Effector memory CD8-positive, alpha-beta T cell (primary cell): Measurements from ENCODE around the gene ARHGAP36.

Experiments
- ATAC-seq: fragments of 150-1000 bp; cut with Tn5 transposase; replicated peaks from 2 replicates; pipeline ENCODE4 v1.10.0; 2021; ENCODE audit warnings: mild to moderate bottlenecking, moderate library complexity
- DNase-seq, 3 experiments: peaks; one replicate each; pipeline ENCODE4 v3.0.0; 2021
- H3K27ac Mint-ChIP-seq, 2 donors: one replicate each; pipeline ENCODE4 v1.8.0; 2022; ENCODE audit warnings: mild to moderate bottlenecking in 2 of 2, mixed read lengths in 2 of 2, moderate library complexity in 2 of 2
- H3K27me3 Mint-ChIP-seq, 2 donors: one replicate each; pipeline ENCODE4 v1.8.0; 2022; ENCODE audit warnings: mixed read lengths in 2 of 2
- H3K36me3 Mint-ChIP-seq: one replicate; pipeline ENCODE4 v1.8.0; 2022; ENCODE audit warnings: mild to moderate bottlenecking, moderate library complexity, mixed read lengths; ENCODE audit not compliant: insufficient read depth
- H3K4me1 Mint-ChIP-seq, 2 donors: one replicate each; pipeline ENCODE4 v1.8.0; 2022; ENCODE audit warnings: low read depth in 2 of 2, mixed read lengths in 2 of 2
- H3K4me3 Mint-ChIP-seq, 2 donors: one replicate each; pipeline ENCODE4 v1.8.0; 2022; ENCODE audit warnings: mild to moderate bottlenecking in 2 of 2, mixed read lengths in 2 of 2, moderate library complexity in 2 of 2
- H3K9me3 Mint-ChIP-seq, 2 donors: one replicate each; pipeline ENCODE4 v1.8.0; 2022; ENCODE audit warnings: mixed read lengths in 2 of 2
- total RNA-seq, 9 experiments: gene quantifications; one replicate each; lab custom pipeline; 2026; lab: John Stamatoyannopoulos, UW

Gene ARHGAP36
- total RNA-seq: 0 to 0.11 (median 0) reads per million in 9 experiments

- no peak within 1 kb of the TSS for H3K4me3 Mint-ChIP-seq
- DNase-seq (no peak), ATAC-seq (no peak)
- no peaks in the 10 kb centered on the region for H3K9me3 Mint-ChIP-seq
- H3K27ac Mint-ChIP-seq: no peak within 1 kb of the TSS
- H3K4me1 Mint-ChIP-seq: no peaks in the 10 kb centered on the region
- no peaks in the 10 kb centered on the region for H3K36me3 Mint-ChIP-seq
- peaks cover 6 to 22% of the 10 kb centered on the region in 2 donors for H3K27me3 Mint-ChIP-seq
Measured at GRCh38 chrX:131058136-131058868, at the start of gene ARHGAP36. ARHGAP36 (plus strand) TSS chrX:131058346; CDS start chrX:131081666, 23,320 bp downstream.

GRCh38 chrX:131010186-131010585 lies 48.0 kb upstream of the ARHGAP36 start:
- Mint-ChIP-seq H3K9me3 (no peaks in the 10 kb centered on the region), H3K27ac (no peak overlapping the region), H3K36me3 (no peaks in the 10 kb centered on the region), H3K27me3 (peaks cover 11 to 13% of the 10 kb centered on the region in 2 donors), H3K4me3 (no peak overlapping the region), H3K4me1 (no peaks in the 10 kb centered on the region)
- DNase-seq (no peak), ATAC-seq (no peak)

- H3K27ac Mint-ChIP-seq: no peak overlapping the region
- ATAC-seq (no peak), DNase-seq (no peak)
- H3K36me3 Mint-ChIP-seq: no peaks in the 10 kb centered on the region
- H3K9me3 Mint-ChIP-seq: peaks cover 0 to 3% of the 10 kb centered on the region in 2 donors
- H3K4me3 Mint-ChIP-seq: no peak overlapping the region
- peaks cover 6 to 18% of the 10 kb centered on the region in 2 donors for H3K27me3 Mint-ChIP-seq
- H3K4me1 Mint-ChIP-seq: no peaks in the 10 kb centered on the region
Measured at GRCh38 chrX:131025336-131025735, 32.8 kb upstream of the ARHGAP36 start.

GRCh38 chrX:131032354-131033230 lies 25.6 kb upstream of the ARHGAP36 start:
- Mint-ChIP-seq H3K4me1 (no peaks in the 10 kb centered on the region), H3K9me3 (no peaks in the 10 kb centered on the region), H3K4me3 (no peak overlapping the region), H3K27ac (no peak overlapping the region), H3K27me3 (peaks cover 0 to 8% of the 10 kb centered on the region in 2 donors), H3K36me3 (no peaks in the 10 kb centered on the region)
- DNase-seq (no peak), ATAC-seq (no peak)

- Mint-ChIP-seq H3K4me3 (no peak overlapping the region), H3K36me3 (no peaks in the 10 kb centered on the region), H3K27ac (no peak overlapping the region), H3K27me3 (peaks cover 0 to 12% of the 10 kb centered on the region in 2 donors), H3K9me3 (no peaks in the 10 kb centered on the region), H3K4me1 (no peaks in the 10 kb centered on the region)
- ATAC-seq: no peak
- no peak for DNase-seq
Measured at GRCh38 chrX:131034063-131034462, 24.1 kb upstream of the ARHGAP36 start.

- Mint-ChIP-seq H3K36me3 (no peaks in the 10 kb centered on the region), H3K27me3 (peaks cover 7 to 11% of the 10 kb centered on the region in 2 donors), H3K4me1 (no peaks in the 10 kb centered on the region), H3K27ac (no peak overlapping the region), H3K4me3 (no peak overlapping the region), H3K9me3 (no peaks in the 10 kb centered on the region)
- ATAC-seq: no peak
- DNase-seq: no peak
Measured at GRCh38 chrX:131040781-131041180, 17.4 kb upstream of the ARHGAP36 start.

- H3K27ac Mint-ChIP-seq: no peak overlapping the region
- H3K4me1 Mint-ChIP-seq: no peaks in the 10 kb centered on the region
- H3K36me3 Mint-ChIP-seq: no peaks in the 10 kb centered on the region
- peaks cover 7 to 17% of the 10 kb centered on the region in 2 donors for H3K27me3 Mint-ChIP-seq
- H3K4me3 Mint-ChIP-seq: no peak overlapping the region
- H3K9me3 Mint-ChIP-seq: no peaks in the 10 kb centered on the region
- ATAC-seq (no peak), DNase-seq (no peak)
Measured at GRCh38 chrX:131041667-131042066, 16.5 kb upstream of the ARHGAP36 start.

- no peaks in the 10 kb centered on the region for H3K36me3 Mint-ChIP-seq
- H3K27me3 Mint-ChIP-seq: peaks cover 17 to 28% of the 10 kb centered on the region in 2 donors
- H3K4me3 Mint-ChIP-seq: no peak overlapping the region
- H3K4me1 Mint-ChIP-seq: no peaks in the 10 kb centered on the region
- ATAC-seq: no peak
- DNase-seq: no peak
- H3K9me3 Mint-ChIP-seq: no peaks in the 10 kb centered on the region
- H3K27ac Mint-ChIP-seq: no peak overlapping the region
Measured at GRCh38 chrX:131045726-131046125, 12.4 kb upstream of the ARHGAP36 start.

GRCh38 chrX:131046596-131046995 lies 11.6 kb upstream of the ARHGAP36 start:
- H3K27ac Mint-ChIP-seq: no peak overlapping the region
- no peak overlapping the region for H3K4me3 Mint-ChIP-seq
- DNase-seq (no peak), ATAC-seq (no peak)
- no peaks in the 10 kb centered on the region for H3K36me3 Mint-ChIP-seq
- H3K4me1 Mint-ChIP-seq: no peaks in the 10 kb centered on the region
- H3K27me3 Mint-ChIP-seq: peaks cover 11 to 28% of the 10 kb centered on the region in 2 donors
- no peaks in the 10 kb centered on the region for H3K9me3 Mint-ChIP-seq

- Mint-ChIP-seq H3K4me3 (no peak overlapping the region), H3K27ac (no peak overlapping the region), H3K27me3 (peaks cover 11 to 28% of the 10 kb centered on the region in 2 donors), H3K9me3 (no peaks in the 10 kb centered on the region), H3K36me3 (no peaks in the 10 kb centered on the region), H3K4me1 (no peaks in the 10 kb centered on the region)
- DNase-seq: no peak
- no peak for ATAC-seq
Measured at GRCh38 chrX:131047180-131047579, 11.0 kb upstream of the ARHGAP36 start.

- Mint-ChIP-seq H3K4me3 (no peak overlapping the region), H3K27me3 (peaks cover 11 to 14% of the 10 kb centered on the region in 2 donors), H3K27ac (no peak overlapping the region), H3K9me3 (no peaks in the 10 kb centered on the region), H3K4me1 (no peaks in the 10 kb centered on the region), H3K36me3 (no peaks in the 10 kb centered on the region)
- no peak for DNase-seq
- ATAC-seq: no peak
Measured at GRCh38 chrX:131053076-131053475, 5.1 kb upstream of the ARHGAP36 start.

GRCh38 chrX:131054906-131055305 lies 3.2 kb upstream of the ARHGAP36 start:
- Mint-ChIP-seq H3K4me1 (no peaks in the 10 kb centered on the region), H3K9me3 (no peaks in the 10 kb centered on the region), H3K27me3 (peaks cover 1 to 8% of the 10 kb centered on the region in 2 donors), H3K36me3 (no peaks in the 10 kb centered on the region), H3K4me3 (no peak overlapping the region), H3K27ac (no peak overlapping the region)
- no peak for DNase-seq
- no peak for ATAC-seq

GRCh38 chrX:131057706-131058105 lies 440 bp upstream of the ARHGAP36 start:
- DNase-seq: no peak
- H3K4me3 Mint-ChIP-seq: no peak overlapping the region
- no peaks in the 10 kb centered on the region for H3K4me1 Mint-ChIP-seq
- H3K27me3 Mint-ChIP-seq: peaks cover 6 to 17% of the 10 kb centered on the region in 2 donors
- no peaks in the 10 kb centered on the region for H3K9me3 Mint-ChIP-seq
- no peaks in the 10 kb centered on the region for H3K36me3 Mint-ChIP-seq
- no peak for ATAC-seq
- H3K27ac Mint-ChIP-seq: no peak overlapping the region

GRCh38 chrX:131059246-131059645 lies 1.1 kb downstream of the ARHGAP36 start:
- Mint-ChIP-seq H3K4me1 (no peaks in the 10 kb centered on the region), H3K27me3 (peaks cover 12 to 30% of the 10 kb centered on the region in 2 donors), H3K36me3 (no peaks in the 10 kb centered on the region), H3K9me3 (no peaks in the 10 kb centered on the region), H3K27ac (no peak overlapping the region), H3K4me3 (no peak overlapping the region)
- ATAC-seq: no peak
- no peak for DNase-seq
